Measurements from ENCODE around the gene CCL7. TPM values are rescaled to one million over a fixed set of nuclear protein-coding genes. Genes with fewer than 3 reads are reported as not detected.

CCL7 gene
- total and polyA plus RNA-seq, 9 of the 15 experiments (the other 6 are each of a cell fraction or from before 2014, with no cell fraction given), result not detected

DNA sequence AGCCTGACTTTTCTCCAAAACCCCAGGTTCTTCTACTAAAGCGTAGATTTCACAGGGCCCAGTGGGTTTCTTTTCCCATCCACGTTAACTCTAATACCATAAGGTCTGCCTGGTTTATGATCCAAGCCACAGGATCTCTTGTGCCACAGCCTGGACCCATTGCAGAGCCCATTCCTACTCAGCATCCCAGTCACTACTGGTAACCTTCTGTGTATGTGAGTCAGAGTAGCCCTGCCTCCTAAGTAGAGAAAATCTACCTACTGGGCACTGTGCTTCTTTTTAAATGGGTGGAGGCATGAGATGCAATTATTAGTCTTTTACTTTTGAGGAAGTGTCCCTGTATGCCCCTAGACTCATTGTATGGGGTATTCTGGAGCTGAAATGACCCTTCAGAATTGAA lies 29.0 kb downstream of the CCL7 start (continued):
- TF ChIP-seq, protein P1, sequence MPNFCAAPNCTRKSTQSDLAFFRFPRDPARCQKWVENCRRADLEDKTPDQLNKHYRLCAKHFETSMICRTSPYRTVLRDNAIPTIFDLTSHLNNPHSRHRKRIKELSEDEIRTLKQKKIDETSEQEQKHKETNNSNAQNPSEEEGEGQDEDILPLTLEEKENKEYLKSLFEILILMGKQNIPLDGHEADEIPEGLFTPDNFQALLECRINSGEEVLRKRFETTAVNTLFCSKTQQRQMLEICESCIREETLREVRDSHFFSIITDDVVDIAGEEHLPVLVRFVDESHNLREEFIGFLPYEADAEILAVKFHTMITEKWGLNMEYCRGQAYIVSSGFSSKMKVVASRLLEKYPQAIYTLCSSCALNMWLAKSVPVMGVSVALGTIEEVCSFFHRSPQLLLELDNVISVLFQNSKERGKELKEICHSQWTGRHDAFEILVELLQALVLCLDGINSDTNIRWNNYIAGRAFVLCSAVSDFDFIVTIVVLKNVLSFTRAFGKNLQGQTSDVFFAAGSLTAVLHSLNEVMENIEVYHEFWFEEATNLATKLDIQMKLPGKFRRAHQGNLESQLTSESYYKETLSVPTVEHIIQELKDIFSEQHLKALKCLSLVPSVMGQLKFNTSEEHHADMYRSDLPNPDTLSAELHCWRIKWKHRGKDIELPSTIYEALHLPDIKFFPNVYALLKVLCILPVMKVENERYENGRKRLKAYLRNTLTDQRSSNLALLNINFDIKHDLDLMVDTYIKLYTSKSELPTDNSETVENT (CRISPR knock-in tag; IDR thresholded peaks at IDR 0.05), result no peak
- TF ChIP-seq NELFE (IDR thresholded peaks at IDR 0.05; ENCODE audit: insufficient read depth, insufficient read length), result no peak
- no peak for TF ChIP-seq TFAP4 (CRISPR knock-in tag; IDR thresholded peaks at IDR 0.05; ENCODE audit: borderline replicate concordance)
- TF ChIP-seq ZBTB26 (CRISPR knock-in tag; IDR thresholded peaks at IDR 0.05), result no peak
- TF ChIP-seq FIP1L1 (IDR thresholded peaks at IDR 0.05; ENCODE audit: low read depth, low read length, poor library complexity, severe bottlenecking), result no peak
- no peak for TF ChIP-seq YBX1 (IDR thresholded peaks at IDR 0.05)
- TF ChIP-seq, protein P2, sequence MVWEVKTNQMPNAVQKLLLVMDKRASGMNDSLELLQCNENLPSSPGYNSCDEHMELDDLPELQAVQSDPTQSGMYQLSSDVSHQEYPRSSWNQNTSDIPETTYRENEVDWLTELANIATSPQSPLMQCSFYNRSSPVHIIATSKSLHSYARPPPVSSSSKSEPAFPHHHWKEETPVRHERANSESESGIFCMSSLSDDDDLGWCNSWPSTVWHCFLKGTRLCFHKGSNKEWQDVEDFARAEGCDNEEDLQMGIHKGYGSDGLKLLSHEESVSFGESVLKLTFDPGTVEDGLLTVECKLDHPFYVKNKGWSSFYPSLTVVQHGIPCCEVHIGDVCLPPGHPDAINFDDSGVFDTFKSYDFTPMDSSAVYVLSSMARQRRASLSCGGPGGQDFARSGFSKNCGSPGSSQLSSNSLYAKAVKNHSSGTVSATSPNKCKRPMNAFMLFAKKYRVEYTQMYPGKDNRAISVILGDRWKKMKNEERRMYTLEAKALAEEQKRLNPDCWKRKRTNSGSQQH (CRISPR knock-in tag; IDR thresholded peaks at IDR 0.05), result no peak
- TF ChIP-seq SMARCB1 (IDR thresholded peaks at IDR 0.05; ENCODE audit: insufficient read length, low read depth), result no peak
- TF ChIP-seq, protein P3, sequence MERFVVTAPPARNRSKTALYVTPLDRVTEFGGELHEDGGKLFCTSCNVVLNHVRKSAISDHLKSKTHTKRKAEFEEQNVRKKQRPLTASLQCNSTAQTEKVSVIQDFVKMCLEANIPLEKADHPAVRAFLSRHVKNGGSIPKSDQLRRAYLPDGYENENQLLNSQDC (CRISPR knock-in tag; IDR thresholded peaks at IDR 0.05), result no peak
- TF ChIP-seq ZSCAN29 (IDR thresholded peaks at IDR 0.05), result no peak
- TF ChIP-seq ZC3H4 (CRISPR knock-in tag; IDR thresholded peaks at IDR 0.05; ENCODE audit: borderline replicate concordance), result no peak
- no peak for TF ChIP-seq SMAD1 (IDR thresholded peaks at IDR 0.05; ENCODE audit: low read depth, low read length, partially characterized antibody)
